Mucosa of descending colon (tissue), 3 donors: ENCODE measurements around the gene PHOSPHO2. TPM values are rescaled to one million over a fixed set of nuclear protein-coding genes. Genes with fewer than 3 reads are reported as not detected.

Source experiments
- ATAC-seq: fragments of 200-7000 bp; cut with Tn5 transposase; one replicate; pipeline ENCODE4 v1.9.1; 2020; ENCODE audit warnings: mild to moderate bottlenecking, moderate library complexity
- DNase-seq, 3 donors: peaks; one replicate each; pipeline ENCODE4 v3.0.0-alpha.2; 2020
- H3K36me3 ChIP-seq: fragments of 200-600 bp; one replicate; pipeline ENCODE4 v1.8.0; 2021; ENCODE audit warnings: low read depth, mild to moderate bottlenecking
- H3K4me1 ChIP-seq: fragments of 200-600 bp; one replicate; pipeline ENCODE4 v1.8.0; 2021; ENCODE audit warnings: low read depth, mild to moderate bottlenecking
- H3K4me3 ChIP-seq: fragments of 200-600 bp; one replicate; pipeline ENCODE4 v1.8.0; 2021; ENCODE audit warnings: mild to moderate bottlenecking
- H3K9me3 ChIP-seq: fragments of 200-600 bp; one replicate; pipeline ENCODE4 v1.8.0; 2021; ENCODE audit warnings: mild to moderate bottlenecking
- intact Hi-C, 2 donors: fragments of 100-400 bp; cut with DNase I in 1 of 2; cut with micrococcal nuclease in 1 of 2; formaldehyde crosslinking; loops; one replicate each; pipeline versions ENCODE4 v1.11.0 to v1.11.1; 2022; cut with DNase I, micrococcal nuclease
- total RNA-seq, 3 donors: library from RNA; stranded (reverse); fragmentation: NEBNext Ultra II Directional in 2 of 3; extraction: Animal tissue kit (Norgen Biotek cat#: 25700) in 2 of 3; gene quantifications; one replicate each; pipeline versions ENCODE4 v1.2.1 to v1.2.4, GENCODE V29; 2021 to 2023
- TF ChIP-seq, protein P1 (sequence below): fragments of 200-600 bp; IDR thresholded peaks from one replicate; pipeline ENCODE4 v1.8.0; 2022; ENCODE audit warnings: antibody characterized with exemption, mild to moderate bottlenecking
- donor health status: DM: no; HTN: no; CAD: no; lungs with moderate emphysema.
- donor health status: DM: no; HTN: no; CAD: no.
- donor health status: DM: no; HTN: yes; CAD: no.

Gene PHOSPHO2
- total RNA-seq, 3 donors from 2014 or later = 7.3 to 11.4 (median 10.7) TPM

- intact Hi-C loops = no loop called here
- DNase-seq (no peak), ATAC-seq (peak; percentile 30)
- Histone ChIP-seq H3K9me3 (no peaks in the 10 kb centered on the region), H3K36me3 (no peaks in the 10 kb centered on the region), H3K4me3 (no peak overlapping the region), H3K4me1 (peaks cover 8% of the 10 kb centered on the region)
- TF ChIP-seq, protein P1, sequence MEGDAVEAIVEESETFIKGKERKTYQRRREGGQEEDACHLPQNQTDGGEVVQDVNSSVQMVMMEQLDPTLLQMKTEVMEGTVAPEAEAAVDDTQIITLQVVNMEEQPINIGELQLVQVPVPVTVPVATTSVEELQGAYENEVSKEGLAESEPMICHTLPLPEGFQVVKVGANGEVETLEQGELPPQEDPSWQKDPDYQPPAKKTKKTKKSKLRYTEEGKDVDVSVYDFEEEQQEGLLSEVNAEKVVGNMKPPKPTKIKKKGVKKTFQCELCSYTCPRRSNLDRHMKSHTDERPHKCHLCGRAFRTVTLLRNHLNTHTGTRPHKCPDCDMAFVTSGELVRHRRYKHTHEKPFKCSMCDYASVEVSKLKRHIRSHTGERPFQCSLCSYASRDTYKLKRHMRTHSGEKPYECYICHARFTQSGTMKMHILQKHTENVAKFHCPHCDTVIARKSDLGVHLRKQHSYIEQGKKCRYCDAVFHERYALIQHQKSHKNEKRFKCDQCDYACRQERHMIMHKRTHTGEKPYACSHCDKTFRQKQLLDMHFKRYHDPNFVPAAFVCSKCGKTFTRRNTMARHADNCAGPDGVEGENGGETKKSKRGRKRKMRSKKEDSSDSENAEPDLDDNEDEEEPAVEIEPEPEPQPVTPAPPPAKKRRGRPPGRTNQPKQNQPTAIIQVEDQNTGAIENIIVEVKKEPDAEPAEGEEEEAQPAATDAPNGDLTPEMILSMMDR = no peak
Observed at GRCh38 chr2:169732583-169733358, 38.5 kb downstream of the PHOSPHO2 start.

GRCh38 chr2:169734169-169734847 is 40.0 kb downstream of the PHOSPHO2 start:
- Histone ChIP-seq H3K4me3 (peak overlapping the region; percentile 38), H3K36me3 (no peaks in the 10 kb centered on the region), H3K9me3 (no peaks in the 10 kb centered on the region), H3K4me1 (peaks cover 8% of the 10 kb centered on the region)
- intact Hi-C loops = no loop called here
- ATAC-seq = peak; percentile 64
- TF ChIP-seq, protein P1 = no peak
- DNase-seq = peak in 1 of 3 donors; percentile 53

DNA sequence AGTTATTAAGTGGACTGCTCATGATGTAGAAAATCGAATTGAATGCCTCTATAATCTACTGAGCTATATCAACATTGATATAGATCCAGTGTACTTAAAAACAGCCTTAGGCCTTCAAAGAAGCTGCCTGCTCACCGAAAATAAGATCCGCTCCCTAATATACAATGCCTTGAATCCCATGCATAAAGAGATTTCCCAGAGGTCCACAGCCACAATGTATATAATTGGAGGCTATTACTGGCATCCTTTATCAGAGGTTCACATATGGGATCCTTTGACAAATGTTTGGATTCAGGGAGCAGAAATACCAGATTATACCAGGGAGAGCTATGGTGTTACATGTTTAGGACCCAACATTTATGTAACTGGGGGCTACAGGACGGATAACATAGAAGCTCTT is 41.4 kb downstream of the PHOSPHO2 start:
- Histone ChIP-seq H3K4me3 (no peak overlapping the region), H3K4me1 (peaks cover 8% of the 10 kb centered on the region), H3K36me3 (no peaks in the 10 kb centered on the region), H3K9me3 (no peaks in the 10 kb centered on the region)
- TF ChIP-seq, protein P1 = no peak
- ATAC-seq = no peak
- intact Hi-C loops = no loop called here
- DNase-seq = no peak

GRCh38 chr2:169736902-169737301 is 42.6 kb downstream of the PHOSPHO2 start:
- peaks cover 8% of the 10 kb centered on the region for H3K4me1 ChIP-seq
- TF ChIP-seq, protein P1 = no peak

DNA sequence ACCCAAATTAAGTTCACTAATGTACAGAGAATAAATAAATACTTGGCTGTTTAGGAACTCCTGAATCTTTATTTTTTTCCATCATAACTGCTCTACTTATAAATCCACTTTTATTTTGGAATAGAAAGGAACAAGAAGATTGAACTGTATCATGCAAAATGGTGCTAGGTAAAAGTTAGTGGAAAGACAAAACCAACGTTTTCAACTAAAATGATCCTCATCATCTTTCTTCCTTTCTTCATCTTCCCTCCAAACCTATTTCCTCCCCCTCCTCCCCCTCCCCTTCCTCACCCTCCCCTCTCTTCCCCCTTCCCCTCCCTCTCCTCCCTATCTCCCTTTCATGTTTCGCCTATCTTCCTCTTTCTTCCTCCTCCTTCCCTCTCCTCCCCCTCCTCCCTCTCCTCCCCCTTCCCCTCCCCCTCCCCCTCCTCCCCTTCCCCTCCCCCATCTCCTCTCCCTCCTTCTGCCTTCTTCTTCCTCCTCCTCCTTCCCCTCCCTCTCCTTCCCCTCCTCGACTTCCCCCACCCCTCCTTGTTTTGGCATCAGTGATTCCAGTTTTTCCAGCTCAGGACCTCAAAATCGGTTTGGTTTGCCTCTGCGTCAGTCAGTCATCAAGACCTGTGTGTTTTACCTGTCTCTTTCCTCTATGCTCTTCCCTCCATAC is 44.4 kb downstream of the PHOSPHO2 start:
- Histone ChIP-seq H3K9me3 (no peaks in the 10 kb centered on the region), H3K36me3 (no peaks in the 10 kb centered on the region), H3K4me3 (no peak overlapping the region), H3K4me1 (peaks cover 8% of the 10 kb centered on the region)
- intact Hi-C loops = no loop called here
- ATAC-seq (no peak), DNase-seq (no peak)
- TF ChIP-seq, protein P1 = no peak

More at GRCh38 chr2:169736902-169737301, 42.6 kb downstream of the PHOSPHO2 start:
- intact Hi-C loops = no loop called here
- Histone ChIP-seq H3K9me3 (no peaks in the 10 kb centered on the region), H3K36me3 (no peaks in the 10 kb centered on the region), H3K4me3 (no peak overlapping the region)
- DNase-seq (no peak), ATAC-seq (no peak)
